ENCODE measurements around the gene HMBS.
A peak's percentile ranks its signal among the peaks of the same experiment; 100 is the strongest.
"Not testable (repeated sequence)": the region's sequence is repeated elsewhere in the genome, so short reads cannot be mapped to it uniquely, and the experiment has no call there.

The HMBS gene

GRCh38 chr11:119103161-119103664 lies 18.5 kb downstream of the HMBS start:
- DNase-seq = not testable (repeated sequence)

GRCh38 chr11:119103793-119104192 lies 19.1 kb downstream of the HMBS start:
- no peak for DNase-seq

GRCh38 chr11:119106564-119107537 lies 22.2 kb downstream of the HMBS start, which contains the start of gene C2CD2L:
Gene C2CD2L (plus strand): TSS chr11:119107344. CDS start chr11:119107742, 398 bp downstream.
- peak; percentile 86 for DNase-seq

- peak; percentile 14 for DNase-seq
Measured at GRCh38 chr11:119107538-119108145, 23.0 kb downstream of the HMBS start.

GRCh38 chr11:119108146-119108856 lies 23.6 kb downstream of the HMBS start:
- DNase-seq = no peak

GRCh38 chr11:119108857-119109221 lies 24.2 kb downstream of the HMBS start:
- DNase-seq = no peak

- no peak for DNase-seq
Measured at GRCh38 chr11:119109843-119110242, 25.2 kb downstream of the HMBS start.

- DNase-seq = no peak
Measured at GRCh38 chr11:119110439-119110838, 25.8 kb downstream of the HMBS start.

- no peak for DNase-seq
Measured at GRCh38 chr11:119111361-119111925, 26.8 kb downstream of the HMBS start.

- DNase-seq = no peak
Measured at GRCh38 chr11:119112314-119113020, 27.8 kb downstream of the HMBS start.

- DNase-seq = no peak
Measured at GRCh38 chr11:119113716-119114115, 29.0 kb downstream of the HMBS start.

GRCh38 chr11:119114351-119114750 lies 29.7 kb downstream of the HMBS start:
- no peak for DNase-seq

GRCh38 chr11:119115484-119116234 lies 31.0 kb downstream of the HMBS start:
- peak; percentile 33 for DNase-seq

- no peak for DNase-seq
Measured at GRCh38 chr11:119116235-119116594, 31.5 kb downstream of the HMBS start.

- DNase-seq = no peak
Measured at GRCh38 chr11:119116601-119117000, 31.9 kb downstream of the HMBS start.

GRCh38 chr11:119117004-119117706 lies 32.5 kb downstream of the HMBS start:
- no peak for DNase-seq

GRCh38 chr11:119118227-119118626 lies 33.5 kb downstream of the HMBS start:
- DNase-seq = no peak

GRCh38 chr11:119118946-119119345 lies 34.3 kb downstream of the HMBS start:
- DNase-seq = no peak

- DNase-seq = no peak
Measured at GRCh38 chr11:119120639-119121007, 35.9 kb downstream of the HMBS start.

- DNase-seq = peak; percentile 99
Measured at GRCh38 chr11:119121008-119121810, 36.5 kb downstream of the HMBS start, which contains the start of gene HINFP. Gene HINFP (plus strand): TSS chr11:119121580. CDS start chr11:119126945, 5,365 bp downstream.
